Lung (tissue), 12 donors: ENCODE data around the gene ANGEL2. TPM values are rescaled to one million over a fixed set of nuclear protein-coding genes. Genes with fewer than 3 reads are reported as not detected.

Experiments used
- ATAC-seq: fragments of 200-7000 bp; cut with Tn5 transposase; one replicate; pipeline ENCODE4 v1.9.1; 2020; ENCODE audit warnings: moderate number of reproducible peaks; ENCODE audit not compliant: insufficient read depth, low FRiP score
- DNase-seq, 3 donors: peaks; one replicate each; pipeline ENCODE4 v3.0.0-alpha.2; 2013 to 2017
- H3K27ac ChIP-seq, 2 donors: one replicate each; pipeline ENCODE4 v1.5.1; 2013; ENCODE audit warnings: mild to moderate bottlenecking in 2 of 2, moderate library complexity in 2 of 2, control low read depth in 1 of 2, inconsistent platforms in 1 of 2, low read depth in 1 of 2, low read length in 1 of 2
- H3K27me3 ChIP-seq, 3 donors: one replicate each; pipeline ENCODE4 v1.5.1; 2013; ENCODE audit warnings: low read length in 2 of 3; ENCODE audit not compliant: control insufficient read depth in 3 of 3, insufficient read depth in 3 of 3
- H3K36me3 ChIP-seq, 4 donors: one replicate each; pipeline ENCODE4 v1.5.1; 2013; ENCODE audit warnings: low read length in 4 of 4, mild to moderate bottlenecking in 1 of 4, moderate library complexity in 1 of 4; ENCODE audit not compliant: control insufficient read depth in 4 of 4, insufficient read depth in 4 of 4
- H3K4me1 ChIP-seq, 5 donors: one replicate each; pipeline ENCODE4 v1.5.1; 2013; ENCODE audit warnings: low read length in 5 of 5, mild to moderate bottlenecking in 2 of 5, moderate library complexity in 1 of 5; ENCODE audit not compliant: control insufficient read depth in 5 of 5, insufficient read depth in 5 of 5
- H3K4me3 ChIP-seq: one replicate; pipeline ENCODE4 v1.5.1; 2013; ENCODE audit warnings: mild to moderate bottlenecking, control low read depth, moderate library complexity
- H3K9ac ChIP-seq, 2 donors: one replicate each; pipeline ENCODE4 v1.5.1; 2013; ENCODE audit warnings: low read length in 2 of 2, control low read depth in 1 of 2; ENCODE audit not compliant: insufficient read depth in 1 of 2
- H3K9me3 ChIP-seq, 4 donors: one replicate each; pipeline ENCODE4 v1.5.1; 2013; ENCODE audit warnings: low read length in 3 of 4, mild to moderate bottlenecking in 1 of 4, moderate library complexity in 1 of 4; ENCODE audit not compliant: control insufficient read depth in 4 of 4, insufficient read depth in 3 of 4
- WGBS, 2 donors: extraction: QIAGEN DNeasy Blood & Tissue Kit; methylation state at CpG; one replicate each; pipeline ENCODE4 v1.1.7; 2013; 5-methylcytosine and 5-hydroxymethylcytosine counted together
- polyA plus RNA-seq, 2 donors: library from polyadenylated mRNA; stranded (reverse); fragments of 200-250 nt; gene quantifications; one replicate each; pipeline ENCODE4 v1.2.1, GENCODE V29; 2013
- total RNA-seq, 2 donors: library from RNA; depleted of rRNA in 1 of 2; stranded (reverse); fragments of >200 nt in 1 of 2; gene quantifications; one replicate each; pipeline ENCODE4 v1.2.1, GENCODE V29; 2014 to 2021
- TF ChIP-seq, protein P1 (sequence below): IDR thresholded peaks from 2 replicates; pipeline ENCODE4 v1.5.1; 2012; ENCODE audit warnings: mild to moderate bottlenecking; ENCODE audit errors: control extremely low read depth, extremely low read depth
- donor health status: control.
- donor health status: control.
- donor health status: Bipolar disorder and iron deficiency.
- donor health status: healthy.
- donor health status: DM: yes; HTN: yes; CAD: no.

ANGEL2 gene
- total and polyA plus RNA-seq, 4 donors, result 13.7 to 53.7 (median 29.0) TPM

DNA sequence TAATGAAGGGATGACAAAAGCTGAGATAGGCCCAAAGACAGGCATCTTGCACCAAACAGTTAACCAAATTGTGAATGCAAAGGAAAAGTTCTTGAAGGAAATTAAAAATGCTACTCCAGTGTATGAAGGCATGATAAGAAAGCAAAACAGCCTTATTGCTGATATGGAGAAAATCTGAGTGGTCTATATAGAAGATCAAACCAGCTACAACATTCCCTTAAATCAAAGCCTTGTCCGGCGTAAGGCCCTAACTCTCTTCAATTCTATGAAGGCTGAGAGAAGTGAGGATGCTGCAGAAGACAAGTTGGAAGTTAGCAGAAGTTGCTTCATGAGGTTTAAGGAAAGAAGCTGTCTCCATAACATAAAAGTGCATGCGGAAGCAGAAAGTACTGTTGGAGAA is 4.3 kb upstream of the ANGEL2 start:
- Histone ChIP-seq H3K9ac (no peak overlapping the region), H3K9me3 (no peaks in the 10 kb centered on the region), H3K36me3 (no peaks in the 10 kb centered on the region), H3K27me3 (no peaks in the 10 kb centered on the region), H3K27ac (no peak overlapping the region), H3K4me3 (no peak overlapping the region), H3K4me1 (no peaks in the 10 kb centered on the region)
- ATAC-seq (no peak), DNase-seq (no peak)
- 95 to 97% methylated on average over 3 of the region's 3 CpGs for WGBS, 2 donors
- TF ChIP-seq, protein P1, sequence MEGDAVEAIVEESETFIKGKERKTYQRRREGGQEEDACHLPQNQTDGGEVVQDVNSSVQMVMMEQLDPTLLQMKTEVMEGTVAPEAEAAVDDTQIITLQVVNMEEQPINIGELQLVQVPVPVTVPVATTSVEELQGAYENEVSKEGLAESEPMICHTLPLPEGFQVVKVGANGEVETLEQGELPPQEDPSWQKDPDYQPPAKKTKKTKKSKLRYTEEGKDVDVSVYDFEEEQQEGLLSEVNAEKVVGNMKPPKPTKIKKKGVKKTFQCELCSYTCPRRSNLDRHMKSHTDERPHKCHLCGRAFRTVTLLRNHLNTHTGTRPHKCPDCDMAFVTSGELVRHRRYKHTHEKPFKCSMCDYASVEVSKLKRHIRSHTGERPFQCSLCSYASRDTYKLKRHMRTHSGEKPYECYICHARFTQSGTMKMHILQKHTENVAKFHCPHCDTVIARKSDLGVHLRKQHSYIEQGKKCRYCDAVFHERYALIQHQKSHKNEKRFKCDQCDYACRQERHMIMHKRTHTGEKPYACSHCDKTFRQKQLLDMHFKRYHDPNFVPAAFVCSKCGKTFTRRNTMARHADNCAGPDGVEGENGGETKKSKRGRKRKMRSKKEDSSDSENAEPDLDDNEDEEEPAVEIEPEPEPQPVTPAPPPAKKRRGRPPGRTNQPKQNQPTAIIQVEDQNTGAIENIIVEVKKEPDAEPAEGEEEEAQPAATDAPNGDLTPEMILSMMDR, result no peak

DNA sequence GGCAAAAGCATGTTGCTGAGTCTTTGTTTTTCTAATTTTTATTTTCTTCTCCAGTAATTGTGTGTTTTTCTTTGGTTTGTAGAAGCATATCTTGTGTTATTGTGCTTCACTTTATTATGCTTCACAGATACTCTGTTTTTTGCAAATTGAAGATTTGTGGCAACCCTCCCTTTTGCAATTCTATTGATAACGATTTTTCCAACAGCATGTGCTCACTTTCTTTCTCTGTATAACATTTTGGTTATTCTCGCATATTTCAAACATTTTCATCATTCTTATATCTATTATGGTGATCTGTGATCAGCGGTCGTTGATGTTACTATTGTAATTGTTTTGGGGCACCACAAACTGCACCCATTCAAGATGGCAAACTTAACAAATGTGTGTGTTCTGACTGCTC is 3.8 kb upstream of the ANGEL2 start:
- WGBS, 2 donors, result 93 to 94% methylated on average over 4 of the region's 4 CpGs
- ATAC-seq (no peak), DNase-seq (no peak)
- H3K27me3 ChIP-seq, result no peaks in the 10 kb centered on the region
- H3K9ac ChIP-seq, result no peak overlapping the region
- peaks cover 0 to 3% (median 0%) of the 10 kb centered on the region in 5 donors for H3K4me1 ChIP-seq
- H3K9me3 ChIP-seq, result no peaks in the 10 kb centered on the region
- H3K4me3 ChIP-seq, result no peak overlapping the region
- TF ChIP-seq, protein P1, result no peak
- H3K36me3 ChIP-seq, result no peaks in the 10 kb centered on the region
- H3K27ac ChIP-seq, result no peak overlapping the region

DNA sequence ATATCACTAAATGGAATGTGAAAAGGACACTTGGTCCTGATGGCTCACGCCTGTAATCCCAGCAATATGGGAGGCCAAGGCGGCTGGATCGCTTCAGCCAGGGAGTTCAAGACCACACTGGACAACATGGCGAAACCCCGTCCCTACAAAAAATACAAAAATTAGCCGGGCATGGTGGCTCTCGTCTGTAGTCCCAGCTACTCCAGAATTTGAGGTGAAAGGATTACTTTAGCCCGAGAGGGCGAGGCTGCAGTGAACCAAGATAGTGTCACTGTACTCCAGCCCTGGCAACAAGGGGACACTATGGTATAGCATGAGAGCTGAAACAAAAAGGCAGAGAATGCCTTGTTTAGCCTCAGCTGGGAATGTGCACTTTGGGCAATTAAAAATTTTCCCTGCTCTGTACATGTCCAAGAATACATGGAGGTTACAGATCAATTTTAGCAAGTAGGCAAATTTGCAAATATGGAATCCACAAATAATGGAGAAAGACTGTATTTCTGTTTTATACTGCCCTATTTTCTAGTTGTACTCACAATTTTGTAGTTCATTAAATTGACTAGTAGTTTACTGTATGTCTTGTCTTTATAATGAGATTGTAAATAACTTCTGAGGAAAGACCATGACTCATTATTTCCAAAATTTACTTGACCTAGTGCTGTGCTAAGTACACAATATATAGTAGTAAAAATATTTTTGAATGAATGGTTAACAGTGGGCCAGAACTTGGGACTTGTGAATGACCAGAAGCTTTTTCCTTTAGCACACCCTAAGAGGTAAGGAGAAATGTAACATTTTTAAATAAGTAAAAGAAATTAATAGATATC is 2.0 kb upstream of the ANGEL2 start:
- WGBS, 2 donors, result 96 to 99% methylated on average over 9 of the region's 9 CpGs
- no peak for ATAC-seq

More for the DNA sequence above, 2.0 kb upstream of the ANGEL2 start:
- no peak overlapping the region for H3K9ac ChIP-seq
- peaks cover 0 to 11% (median 0%) of the 10 kb centered on the region in 5 donors for H3K4me1 ChIP-seq
- no peaks in the 10 kb centered on the region for H3K9me3 ChIP-seq
- TF ChIP-seq, protein P1, result no peak
- H3K4me3 ChIP-seq, result no peak overlapping the region
- no peak overlapping the region for H3K27ac ChIP-seq
- H3K36me3 ChIP-seq, result peaks cover 0 to 3% (median 0%) of the 10 kb centered on the region in 4 donors
- H3K27me3 ChIP-seq, result no peaks in the 10 kb centered on the region
- DNase-seq, result no peak
